Lung (tissue), 12 donors: ENCODE measurements around the gene DGKB. TPM values are rescaled to one million over a fixed set of nuclear protein-coding genes. Genes with fewer than 3 reads are reported as not detected.

ENCODE experiments used
- ATAC-seq: fragments of 200-7000 bp; cut with Tn5 transposase; one replicate; pipeline ENCODE4 v1.9.1; 2020; ENCODE audit warnings: moderate number of reproducible peaks; ENCODE audit not compliant: insufficient read depth, low FRiP score
- DNase-seq, 3 donors: peaks; one replicate each; pipeline ENCODE4 v3.0.0-alpha.2; 2013 to 2017
- H3K27ac ChIP-seq, 2 donors: one replicate each; pipeline ENCODE4 v1.5.1; 2013; ENCODE audit warnings: mild to moderate bottlenecking in 2 of 2, moderate library complexity in 2 of 2, control low read depth in 1 of 2, inconsistent platforms in 1 of 2, low read depth in 1 of 2, low read length in 1 of 2
- H3K27me3 ChIP-seq, 3 donors: one replicate each; pipeline ENCODE4 v1.5.1; 2013; ENCODE audit warnings: low read length in 2 of 3; ENCODE audit not compliant: control insufficient read depth in 3 of 3, insufficient read depth in 3 of 3
- H3K36me3 ChIP-seq, 4 donors: one replicate each; pipeline ENCODE4 v1.5.1; 2013; ENCODE audit warnings: low read length in 4 of 4, mild to moderate bottlenecking in 1 of 4, moderate library complexity in 1 of 4; ENCODE audit not compliant: control insufficient read depth in 4 of 4, insufficient read depth in 4 of 4
- H3K4me1 ChIP-seq, 5 donors: one replicate each; pipeline ENCODE4 v1.5.1; 2013; ENCODE audit warnings: low read length in 5 of 5, mild to moderate bottlenecking in 2 of 5, moderate library complexity in 1 of 5; ENCODE audit not compliant: control insufficient read depth in 5 of 5, insufficient read depth in 5 of 5
- H3K4me3 ChIP-seq: one replicate; pipeline ENCODE4 v1.5.1; 2013; ENCODE audit warnings: mild to moderate bottlenecking, control low read depth, moderate library complexity
- H3K9ac ChIP-seq, 2 donors: one replicate each; pipeline ENCODE4 v1.5.1; 2013; ENCODE audit warnings: low read length in 2 of 2, control low read depth in 1 of 2; ENCODE audit not compliant: insufficient read depth in 1 of 2
- H3K9me3 ChIP-seq, 4 donors: one replicate each; pipeline ENCODE4 v1.5.1; 2013; ENCODE audit warnings: low read length in 3 of 4, mild to moderate bottlenecking in 1 of 4, moderate library complexity in 1 of 4; ENCODE audit not compliant: control insufficient read depth in 4 of 4, insufficient read depth in 3 of 4
- CTCF ChIP-seq: IDR thresholded peaks from 2 replicates; pipeline ENCODE4 v1.5.1; 2012; ENCODE audit warnings: mild to moderate bottlenecking; ENCODE audit errors: control extremely low read depth, extremely low read depth
- WGBS, 2 donors: extraction: QIAGEN DNeasy Blood & Tissue Kit; methylation state at CpG; one replicate each; pipeline ENCODE4 v1.1.7; 2013; 5-methylcytosine and 5-hydroxymethylcytosine counted together
- polyA plus RNA-seq, 2 donors: library from polyadenylated mRNA; stranded (reverse); fragments of 200-250 nt; gene quantifications; one replicate each; pipeline ENCODE4 v1.2.1, GENCODE V29; 2013
- total RNA-seq, 2 donors: library from RNA; depleted of rRNA in 1 of 2; stranded (reverse); fragments of >200 nt in 1 of 2; gene quantifications; one replicate each; pipeline ENCODE4 v1.2.1, GENCODE V29; 2014 to 2021
- donor health status: control.
- donor health status: control.
- donor health status: Bipolar disorder and iron deficiency.
- donor health status: healthy.
- donor health status: DM: yes; HTN: yes; CAD: no.

Gene DGKB
- total and polyA plus RNA-seq, 4 donors = under 0.01 to 0.57 (median 0.06) TPM; not detected in 1

- Histone ChIP-seq H3K9ac (no peak overlapping the region), H3K9me3 (no peaks in the 10 kb centered on the region), H3K4me3 (no peak overlapping the region), H3K27ac (no peak overlapping the region), H3K4me1 (peaks cover 0 to 3% (median 0%) of the 10 kb centered on the region in 5 donors), H3K36me3 (no peaks in the 10 kb centered on the region), H3K27me3 (no peaks in the 10 kb centered on the region)
- TF ChIP-seq CTCF = no peak
- DNase-seq (peak in 1 of 3 donors; percentile 1), ATAC-seq (no peak)
- WGBS, 2 donors = 44 to 50% methylated on average over 5 of the region's 5 CpGs
These were observed 34.0 kb upstream of the DGKB start for GRCh38 chr7:14936554-14936953.

DNA sequence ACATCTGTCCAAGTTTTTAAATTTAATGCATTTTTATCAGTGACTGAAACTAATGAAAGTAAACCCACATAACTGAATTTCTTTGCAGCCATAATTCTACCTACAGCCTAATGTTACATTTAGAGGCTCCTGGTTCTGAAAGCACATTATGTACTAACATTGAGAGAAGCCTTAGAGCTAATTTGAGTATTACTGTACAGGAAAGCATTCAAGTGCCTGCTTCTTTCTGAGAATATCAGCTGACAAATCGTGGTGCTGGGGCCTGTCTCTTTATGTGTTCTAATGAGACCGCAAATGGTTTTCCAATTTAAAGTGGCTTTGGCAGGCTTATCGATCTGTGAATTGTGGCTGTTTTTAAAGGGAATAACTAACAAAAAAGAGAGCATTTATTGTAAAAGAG is 32.3 kb upstream of the DGKB start:
- Histone ChIP-seq H3K27me3 (no peaks in the 10 kb centered on the region), H3K9me3 (peaks cover 0 to 2% (median 0%) of the 10 kb centered on the region in 4 donors), H3K27ac (no peak overlapping the region), H3K36me3 (no peaks in the 10 kb centered on the region), H3K9ac (no peak overlapping the region), H3K4me3 (no peak overlapping the region), H3K4me1 (peaks cover 0 to 3% (median 0%) of the 10 kb centered on the region in 5 donors)
- WGBS, 2 donors = 82 to 89% methylated on average over 3 of the region's 3 CpGs
- TF ChIP-seq CTCF = no peak
- ATAC-seq (no peak), DNase-seq (no peak)

GRCh38 chr7:14931511-14932215 is 29.1 kb upstream of the DGKB start:
- ATAC-seq = no peak
- 87 to 95% methylated on average over 4 of the region's 4 CpGs for WGBS, 2 donors
- H3K27ac ChIP-seq = no peak overlapping the region
- no peak for TF ChIP-seq CTCF
- peaks cover 0 to 3% (median 0%) of the 10 kb centered on the region in 5 donors for H3K4me1 ChIP-seq
- H3K9ac ChIP-seq = no peak overlapping the region
- no peak for DNase-seq
- H3K27me3 ChIP-seq = no peaks in the 10 kb centered on the region
- H3K4me3 ChIP-seq = no peak overlapping the region
- peaks cover 0 to 2% (median 0%) of the 10 kb centered on the region in 4 donors for H3K9me3 ChIP-seq
- H3K36me3 ChIP-seq = no peaks in the 10 kb centered on the region
